Measurements from ENCODE around the gene CITED4. TPM values are rescaled to one million over a fixed set of nuclear protein-coding genes. Genes with fewer than 3 reads are reported as not detected.
A peak's percentile ranks its signal among the peaks of the same experiment; 100 is the strongest.

CITED4 gene
- total and polyA plus RNA-seq, 9 of the 15 experiments (the other 6 are each of a cell fraction or from before 2014, with no cell fraction given), result 0.11 to 1.2 (median 0.17) TPM; not detected in 2

DNA sequence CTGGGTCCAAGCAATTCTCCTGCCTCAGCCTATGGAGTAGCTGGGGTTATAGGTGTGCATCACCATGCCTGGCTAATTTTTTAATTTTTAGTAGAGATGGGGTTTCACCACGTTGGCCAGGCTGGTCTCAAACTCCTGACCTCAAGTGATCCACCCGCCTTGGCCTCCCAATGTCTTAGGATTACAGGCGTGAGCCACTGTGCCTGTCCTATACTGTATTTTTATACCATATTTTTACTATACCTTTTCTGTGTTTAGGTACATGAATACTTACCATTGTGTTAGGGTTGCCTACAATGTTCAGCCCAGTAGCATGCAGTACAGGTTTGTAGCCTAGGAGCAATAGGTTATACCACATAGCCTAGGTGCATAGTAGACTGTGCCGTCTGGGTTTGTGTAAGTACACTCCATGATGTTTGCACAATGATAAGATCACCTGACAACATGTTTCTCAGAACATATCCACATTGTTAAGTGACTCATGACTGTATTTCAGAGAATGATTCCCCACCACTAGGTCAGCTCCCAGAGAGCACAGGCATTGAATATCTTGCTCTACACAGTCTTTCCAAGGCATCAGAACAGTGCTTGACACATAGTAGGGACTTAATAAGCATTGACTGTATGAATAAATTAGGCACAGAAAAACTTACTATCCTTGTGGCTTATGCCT lies 6.0 kb upstream of the CITED4 start (continued):
- TF ChIP-seq GTF2A2 (tag; IDR thresholded peaks at IDR 0.05), result no peak
- TF ChIP-seq SPI1 (IDR thresholded peaks at IDR 0.05; ENCODE audit: borderline replicate concordance, low read depth, low read length), result no peak
- TF ChIP-seq PYGO2 (tag; IDR thresholded peaks at IDR 0.05), result no peak
- no peak for TF ChIP-seq ZKSCAN3 (CRISPR knock-in tag; IDR thresholded peaks at IDR 0.05)
- TF ChIP-seq HNRNPUL1 (IDR thresholded peaks at IDR 0.05; ENCODE audit: low read length), result no peak
- no peak for TF ChIP-seq SETDB1 (IDR thresholded peaks at IDR 0.05; ENCODE audit: low read length)
- TF ChIP-seq KDM4B (IDR thresholded peaks at IDR 0.05; ENCODE audit: borderline replicate concordance in 2 of 2, low read depth in 1 of 2), result no peak
- TF ChIP-seq, protein P1, sequence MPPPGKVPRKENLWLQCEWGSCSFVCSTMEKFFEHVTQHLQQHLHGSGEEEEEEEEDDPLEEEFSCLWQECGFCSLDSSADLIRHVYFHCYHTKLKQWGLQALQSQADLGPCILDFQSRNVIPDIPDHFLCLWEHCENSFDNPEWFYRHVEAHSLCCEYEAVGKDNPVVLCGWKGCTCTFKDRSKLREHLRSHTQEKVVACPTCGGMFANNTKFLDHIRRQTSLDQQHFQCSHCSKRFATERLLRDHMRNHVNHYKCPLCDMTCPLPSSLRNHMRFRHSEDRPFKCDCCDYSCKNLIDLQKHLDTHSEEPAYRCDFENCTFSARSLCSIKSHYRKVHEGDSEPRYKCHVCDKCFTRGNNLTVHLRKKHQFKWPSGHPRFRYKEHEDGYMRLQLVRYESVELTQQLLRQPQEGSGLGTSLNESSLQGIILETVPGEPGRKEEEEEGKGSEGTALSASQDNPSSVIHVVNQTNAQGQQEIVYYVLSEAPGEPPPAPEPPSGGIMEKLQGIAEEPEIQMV (tag; conservative IDR thresholded peaks at IDR 0.05; ENCODE audit: low read depth), result 0 out of 2 replicates have a peak, but pooled peaks have one; percentile 56
- TF ChIP-seq DNMT1 (IDR thresholded peaks at IDR 0.05), result no peak
- TF ChIP-seq SMARCA4 (IDR thresholded peaks at IDR 0.05), result peak; percentile 95
- TF ChIP-seq BMI1 (IDR thresholded peaks at IDR 0.05; ENCODE audit: low read length), result no peak
- TF ChIP-seq MAFK (IDR thresholded peaks at IDR 0.05; ENCODE audit: low read length), result no peak
- TF ChIP-seq RBM15 (IDR thresholded peaks at IDR 0.05; ENCODE audit: insufficient read depth, low read length), result no peak
- no peak for TF ChIP-seq ELF4 (CRISPR knock-in tag; IDR thresholded peaks at IDR 0.05)
- TF ChIP-seq, protein P2, sequence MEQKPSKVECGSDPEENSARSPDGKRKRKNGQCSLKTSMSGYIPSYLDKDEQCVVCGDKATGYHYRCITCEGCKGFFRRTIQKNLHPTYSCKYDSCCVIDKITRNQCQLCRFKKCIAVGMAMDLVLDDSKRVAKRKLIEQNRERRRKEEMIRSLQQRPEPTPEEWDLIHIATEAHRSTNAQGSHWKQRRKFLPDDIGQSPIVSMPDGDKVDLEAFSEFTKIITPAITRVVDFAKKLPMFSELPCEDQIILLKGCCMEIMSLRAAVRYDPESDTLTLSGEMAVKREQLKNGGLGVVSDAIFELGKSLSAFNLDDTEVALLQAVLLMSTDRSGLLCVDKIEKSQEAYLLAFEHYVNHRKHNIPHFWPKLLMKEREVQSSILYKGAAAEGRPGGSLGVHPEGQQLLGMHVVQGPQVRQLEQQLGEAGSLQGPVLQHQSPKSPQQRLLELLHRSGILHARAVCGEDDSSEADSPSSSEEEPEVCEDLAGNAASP (IDR thresholded peaks at IDR 0.05), result no peak
- TF ChIP-seq FOXA3 (CRISPR knock-in tag; conservative IDR thresholded peaks at IDR 0.05 in 1 of 2, IDR thresholded peaks at IDR 0.05 in 1 of 2), result peak; percentile 90 to 98
- peak; percentile 57 for TF ChIP-seq NFE2 (IDR thresholded peaks at IDR 0.05; ENCODE audit: low read depth)
- TF ChIP-seq, protein P3, sequence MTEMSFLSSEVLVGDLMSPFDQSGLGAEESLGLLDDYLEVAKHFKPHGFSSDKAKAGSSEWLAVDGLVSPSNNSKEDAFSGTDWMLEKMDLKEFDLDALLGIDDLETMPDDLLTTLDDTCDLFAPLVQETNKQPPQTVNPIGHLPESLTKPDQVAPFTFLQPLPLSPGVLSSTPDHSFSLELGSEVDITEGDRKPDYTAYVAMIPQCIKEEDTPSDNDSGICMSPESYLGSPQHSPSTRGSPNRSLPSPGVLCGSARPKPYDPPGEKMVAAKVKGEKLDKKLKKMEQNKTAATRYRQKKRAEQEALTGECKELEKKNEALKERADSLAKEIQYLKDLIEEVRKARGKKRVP (CRISPR knock-in tag; IDR thresholded peaks at IDR 0.05), result no peak
- TF ChIP-seq NCOA1 (IDR thresholded peaks at IDR 0.05; ENCODE audit: low read depth), result no peak
- no peak for TF ChIP-seq TBP (optimal IDR thresholded peaks at IDR 0.05; ENCODE audit: low read depth, low read length)
- no peak for TF ChIP-seq PHF20 (IDR thresholded peaks at IDR 0.05; ENCODE audit: partially characterized antibody)
- no peak for TF ChIP-seq NCOA2 (IDR thresholded peaks at IDR 0.05; ENCODE audit: partially characterized antibody in 2 of 2)
- no peak for TF ChIP-seq OTX1 (CRISPR knock-in tag; IDR thresholded peaks at IDR 0.05)
- TF ChIP-seq ZNF282 (CRISPR knock-in tag; IDR thresholded peaks at IDR 0.05), result no peak
- no peak for TF ChIP-seq ZNF316 (IDR thresholded peaks at IDR 0.05)
- TF ChIP-seq KLF10 (CRISPR knock-in tag; IDR thresholded peaks at IDR 0.05), result no peak
- no peak for TF ChIP-seq RB1 (IDR thresholded peaks at IDR 0.05; ENCODE audit: low read depth)
- TF ChIP-seq PHB2 (IDR thresholded peaks at IDR 0.05; ENCODE audit: low read depth), result no peak

All from K562 (cell line).